PC-9 (cell line): ENCODE measurements around the gene CPLX3. TPM values are rescaled to one million over a fixed set of nuclear protein-coding genes. Genes with fewer than 3 reads are reported as not detected.
A peak's percentile ranks its signal among the peaks of the same experiment; 100 is the strongest.

Experiments
- BruUV-seq: library from RNA; stranded (reverse); fragments of 400-500 nt; replicated peaks from 2 replicates; lab custom pipeline; 2021; lab: Mats Ljungman, UMichigan
- CTCF ChIA-PET: fragments of 300-600 bp; sonication (Branson Sonifier 250); formaldehyde crosslinking; loops from one replicate; lab custom pipeline; 2022; ENCODE audit warnings: antibody characterized with exemption; lab: Charles Lee
- POLR2A ChIA-PET: fragments of 300-600 bp; sonication (Branson Sonifier 250); formaldehyde crosslinking; loops from one replicate; lab custom pipeline; 2022; ENCODE audit warnings: antibody characterized with exemption; ENCODE audit not compliant: unreplicated experiment; lab: Charles Lee
- DNase-seq, 2 experiments: peaks; one replicate each; pipeline versions ENCODE4 v3.0.0 to v3.0.0-alpha.2; 2015 to 2022; ENCODE audit warnings: mixed read lengths in 1 of 2
- H2AFZ ChIP-seq: fragments of 200-600 bp; sonication (generic); 2 replicates; pipeline ENCODE4 v1.8.1; 2017; ENCODE audit warnings: antibody characterized with exemption
- H3F3A ChIP-seq: fragments of 200-600 bp; sonication (generic); 2 replicates; pipeline ENCODE4 v1.8.1; 2017; ENCODE audit warnings: antibody characterized with exemption, mild to moderate bottlenecking, low read depth; ENCODE audit not compliant: insufficient read depth
- H3K27ac ChIP-seq: fragments of 200-600 bp; sonication (generic); 2 replicates; pipeline ENCODE4 v1.6.1; 2016; ENCODE audit warnings: mixed run types
- H3K27me3 ChIP-seq: fragments of 200-600 bp; sonication (generic); 2 replicates; pipeline ENCODE4 v1.6.1; 2016; ENCODE audit warnings: low read depth, mixed run types; ENCODE audit not compliant: insufficient read depth
- H3K36me3 ChIP-seq: fragments of 200-600 bp; sonication (generic); 2 replicates; pipeline ENCODE4 v1.6.1; 2016; ENCODE audit warnings: low read depth, mixed run types
- H3K4me1 ChIP-seq: fragments of 200-600 bp; sonication (generic); replicated peaks from 2 replicates; pipeline ENCODE4 v1.6.1; 2016; ENCODE audit warnings: mixed run types; ENCODE audit not compliant: insufficient read depth
- H3K4me2 ChIP-seq: fragments of 200-600 bp; sonication (generic); 2 replicates; pipeline ENCODE4 v1.6.1; 2017; ENCODE audit warnings: mixed run types
- H3K4me3 ChIP-seq: fragments of 200-600 bp; sonication (generic); 2 replicates; pipeline ENCODE4 v1.6.1; 2016; ENCODE audit warnings: mixed run types
- H3K79me2 ChIP-seq: fragments of 200-600 bp; sonication (generic); 2 replicates; pipeline ENCODE4 v1.6.1; 2017; ENCODE audit warnings: low read depth, mixed run types
- H3K9me2 ChIP-seq: fragments of 200-600 bp; sonication (generic); 2 replicates; pipeline ENCODE4 v1.8.1; 2017; ENCODE audit warnings: mild to moderate bottlenecking; ENCODE audit not compliant: insufficient read depth
- H3K9me3 ChIP-seq: fragments of 200-600 bp; sonication (generic); 2 replicates; pipeline ENCODE4 v1.8.1; 2016; ENCODE audit warnings: low read depth; ENCODE audit not compliant: insufficient read depth
- H4K20me1 ChIP-seq: fragments of 200-600 bp; sonication (generic); 2 replicates; pipeline ENCODE4 v1.8.1; 2017; ENCODE audit not compliant: insufficient read depth
- EZH2 ChIP-seq: fragments of 200-600 bp; sonication (generic); IDR thresholded peaks from 2 replicates; pipeline ENCODE4 v1.8.0; 2017; ENCODE audit warnings: antibody characterized with exemption, low read depth
- intact Hi-C: fragments of 100-400 bp; cut with micrococcal nuclease; formaldehyde crosslinking; loops from one replicate; pipeline ENCODE4 v1.10.0; 2022; ENCODE audit not compliant: unreplicated experiment
- total RNA-seq: library from RNA; stranded (reverse); gene quantifications from 2 replicates; pipeline ENCODE4 v1.2.3, GENCODE V29; 2021
- TF ChIP-seq, protein P1 (sequence below): fragments of 200-600 bp; sonication (generic); conservative IDR thresholded peaks from 2 replicates; pipeline ENCODE4 v1.6.1; 2017; ENCODE audit warnings: mixed run types, antibody characterized with exemption, mild to moderate bottlenecking, moderate library complexity

The CPLX3 gene
- total RNA-seq, 1 experiment from 2014 or later: not detected

DNA sequence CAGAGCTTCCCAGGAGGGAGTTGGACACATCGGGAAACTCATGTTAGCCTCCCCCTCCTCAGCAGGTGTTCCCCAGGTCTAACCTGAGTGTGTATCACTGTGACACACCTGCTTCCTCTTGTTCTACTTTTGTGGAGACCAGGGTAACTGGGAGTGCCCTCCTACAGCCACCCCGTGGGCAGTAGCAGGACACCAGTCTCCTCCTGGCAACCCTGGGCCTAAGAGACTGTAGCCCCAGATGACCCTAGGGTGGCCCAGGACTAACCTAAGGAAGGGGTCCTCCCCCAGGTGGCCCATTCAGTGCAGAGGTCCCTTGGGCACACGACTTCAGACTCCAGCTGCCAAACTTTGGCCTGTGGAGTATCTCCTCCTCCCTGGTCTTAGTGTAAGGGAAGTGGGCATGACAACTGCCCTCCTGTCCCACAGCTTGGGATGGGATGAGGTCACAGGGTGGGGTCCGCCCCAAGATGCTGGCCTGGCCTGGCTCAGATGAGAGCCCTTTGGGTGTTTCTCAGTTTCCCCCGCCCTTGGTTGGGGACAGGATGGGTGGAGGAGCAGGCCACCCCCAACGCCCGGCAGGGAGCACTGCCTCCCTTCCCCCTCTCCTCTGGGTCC is 39.8 kb upstream of the CPLX3 start:
- peaks cover 49% of the 10 kb centered on the region for H4K20me1 ChIP-seq
- intact Hi-C loops: no loop called here
- H3K4me1 ChIP-seq: peaks cover 30% of the 10 kb centered on the region
- no peaks in the 10 kb centered on the region for H3K9me2 ChIP-seq
- no peak overlapping the region for H2AFZ ChIP-seq
- CTCF ChIA-PET: no interaction called here
- H3K36me3 ChIP-seq: peaks cover 6% of the 10 kb centered on the region
- POLR2A ChIA-PET: interaction anchor here (0.6 kb wide), 1 partner anchor 9 kb away, joined by 4 read pairs; no protein-coding TSS in a partner anchor
- H3K9me3 ChIP-seq: no peaks in the 10 kb centered on the region
- H3K4me2 ChIP-seq: no peak overlapping the region
- BruUV-seq: no TSS peak
- no peaks in the 10 kb centered on the region for H3K27me3 ChIP-seq
- DNase-seq: no peak
- TF ChIP-seq EZH2: no peak
- TF ChIP-seq, protein P1, sequence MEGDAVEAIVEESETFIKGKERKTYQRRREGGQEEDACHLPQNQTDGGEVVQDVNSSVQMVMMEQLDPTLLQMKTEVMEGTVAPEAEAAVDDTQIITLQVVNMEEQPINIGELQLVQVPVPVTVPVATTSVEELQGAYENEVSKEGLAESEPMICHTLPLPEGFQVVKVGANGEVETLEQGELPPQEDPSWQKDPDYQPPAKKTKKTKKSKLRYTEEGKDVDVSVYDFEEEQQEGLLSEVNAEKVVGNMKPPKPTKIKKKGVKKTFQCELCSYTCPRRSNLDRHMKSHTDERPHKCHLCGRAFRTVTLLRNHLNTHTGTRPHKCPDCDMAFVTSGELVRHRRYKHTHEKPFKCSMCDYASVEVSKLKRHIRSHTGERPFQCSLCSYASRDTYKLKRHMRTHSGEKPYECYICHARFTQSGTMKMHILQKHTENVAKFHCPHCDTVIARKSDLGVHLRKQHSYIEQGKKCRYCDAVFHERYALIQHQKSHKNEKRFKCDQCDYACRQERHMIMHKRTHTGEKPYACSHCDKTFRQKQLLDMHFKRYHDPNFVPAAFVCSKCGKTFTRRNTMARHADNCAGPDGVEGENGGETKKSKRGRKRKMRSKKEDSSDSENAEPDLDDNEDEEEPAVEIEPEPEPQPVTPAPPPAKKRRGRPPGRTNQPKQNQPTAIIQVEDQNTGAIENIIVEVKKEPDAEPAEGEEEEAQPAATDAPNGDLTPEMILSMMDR: no peak
- H3K79me2 ChIP-seq: peaks cover 64% of the 10 kb centered on the region
- no peak overlapping the region for H3K27ac ChIP-seq
- H3K4me3 ChIP-seq: no peak overlapping the region
- H3F3A ChIP-seq: no peaks in the 10 kb centered on the region

DNA sequence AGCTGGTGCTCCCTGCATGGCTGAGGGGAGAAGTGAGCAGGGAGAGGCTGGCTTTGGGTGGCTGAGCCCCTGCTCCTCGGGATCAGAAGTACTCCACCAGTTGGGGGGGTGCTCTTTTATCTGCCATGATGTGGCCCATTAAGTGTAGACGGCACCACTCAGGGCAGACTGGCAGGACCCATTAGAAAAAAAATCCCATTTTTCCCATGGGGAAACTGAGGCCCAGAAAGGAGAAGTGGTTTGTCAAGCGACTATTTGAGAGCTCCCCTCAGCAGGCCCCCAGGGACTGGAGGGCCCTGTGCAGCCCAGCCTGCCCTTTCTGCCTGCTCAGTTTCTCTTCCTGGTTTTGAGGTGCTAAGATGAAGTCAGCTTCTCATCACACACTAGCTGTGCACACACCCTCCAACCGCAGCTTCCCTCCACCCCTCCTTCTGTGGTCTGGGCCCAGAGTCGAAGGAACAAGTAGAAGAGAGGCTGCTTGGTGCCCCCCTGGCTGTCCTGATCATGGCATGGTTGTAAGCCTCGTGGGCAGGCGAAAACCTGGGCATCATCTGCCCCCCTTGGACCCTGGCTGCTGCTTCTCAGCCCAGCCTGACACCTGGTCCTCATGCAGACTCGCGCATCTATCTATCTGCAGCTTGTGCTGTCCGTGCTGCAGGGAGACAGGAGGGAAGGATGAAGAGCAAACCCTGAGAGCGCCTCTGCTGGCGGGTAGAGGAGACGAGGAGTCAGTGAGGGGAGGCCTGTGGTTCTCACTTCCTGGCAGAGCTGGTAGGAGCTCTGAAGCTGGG is 39.0 kb upstream of the CPLX3 start:
- Histone ChIP-seq H3K4me2 (no peak overlapping the region), H3F3A (no peaks in the 10 kb centered on the region), H3K4me3 (no peak overlapping the region), H3K27ac (no peak overlapping the region), H2AFZ (no peak overlapping the region), H3K79me2 (peaks cover 69% of the 10 kb centered on the region), H4K20me1 (peaks cover 50% of the 10 kb centered on the region), H3K27me3 (no peaks in the 10 kb centered on the region), H3K9me3 (no peaks in the 10 kb centered on the region), H3K4me1 (peaks cover 30% of the 10 kb centered on the region), H3K9me2 (no peaks in the 10 kb centered on the region), H3K36me3 (peaks cover 6% of the 10 kb centered on the region)
- intact Hi-C loops: no loop called here
- BruUV-seq: no TSS peak
- TF ChIP-seq, protein P1: no peak
- no peak for TF ChIP-seq EZH2
- DNase-seq: peak in 1 of 2 experiments; percentile 37
- ChIA-PET CTCF (interaction anchor here (0.6 to 0.9 kb wide), 2 partner anchors 10 to 42 kb away, joined by 3 to 4 read pairs; no protein-coding TSS in a partner anchor), POLR2A (interaction anchor here (0.6 kb wide), 1 partner anchor 10 kb away, joined by 4 read pairs; no protein-coding TSS in a partner anchor)

DNA sequence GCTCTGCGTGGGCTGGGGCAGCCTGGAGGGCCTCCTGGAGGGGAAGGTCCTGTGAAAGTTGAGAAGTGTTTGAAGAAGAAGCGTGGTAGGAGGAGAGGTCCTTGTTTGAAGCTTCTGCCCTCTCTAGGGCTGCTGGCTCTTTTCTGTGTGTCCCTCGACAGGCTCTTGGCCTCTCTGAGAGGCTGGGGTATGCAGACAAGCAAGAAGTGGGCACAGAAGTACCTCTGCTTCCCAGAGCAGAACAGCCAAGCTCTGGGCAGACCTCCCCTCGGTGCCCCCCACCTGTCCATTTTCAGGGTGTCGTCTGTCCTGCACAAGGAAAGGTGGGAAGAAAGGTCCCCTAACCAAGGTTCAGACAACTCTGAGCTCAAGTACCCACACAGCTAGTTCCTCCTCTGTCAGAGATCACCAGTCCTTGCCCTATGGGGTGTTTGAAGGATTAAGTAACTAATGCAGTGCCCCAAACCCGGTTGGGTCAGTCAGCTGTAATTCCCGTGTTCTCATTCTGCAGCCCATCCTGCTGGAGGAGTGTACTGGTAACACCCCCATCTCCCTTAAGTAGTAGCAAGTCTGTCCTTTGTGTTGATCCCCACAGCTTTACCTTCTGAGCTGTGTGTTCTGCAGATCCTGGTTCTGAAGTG is 38.3 kb upstream of the CPLX3 start:
- Histone ChIP-seq H3F3A (no peaks in the 10 kb centered on the region), H3K27ac (no peak overlapping the region), H3K4me3 (no peak overlapping the region), H3K79me2 (peaks cover 68% of the 10 kb centered on the region), H3K9me3 (no peaks in the 10 kb centered on the region), H2AFZ (no peak overlapping the region), H3K36me3 (peaks cover 6% of the 10 kb centered on the region), H3K4me2 (no peak overlapping the region), H3K9me2 (no peaks in the 10 kb centered on the region), H4K20me1 (peaks cover 54% of the 10 kb centered on the region), H3K4me1 (peaks cover 24% of the 10 kb centered on the region), H3K27me3 (no peaks in the 10 kb centered on the region)
- ChIA-PET POLR2A (no interaction called here), CTCF (interaction anchor here (0.9 kb wide), 1 partner anchor 11 kb away, joined by 3 read pairs; no protein-coding TSS in a partner anchor)
- intact Hi-C loops: no loop called here
- BruUV-seq: no TSS peak
- TF ChIP-seq EZH2: no peak
- TF ChIP-seq, protein P1: no peak
- no peak for DNase-seq
